ENCODE results near the gene PPIL6. TPM values are rescaled to one million over a fixed set of nuclear protein-coding genes. Genes with fewer than 3 reads are reported as not detected.

PPIL6 gene
- total RNA-seq, 3 donors from 2014 or later: 2.6 to 16.5 (median 2.9) TPM

DNA sequence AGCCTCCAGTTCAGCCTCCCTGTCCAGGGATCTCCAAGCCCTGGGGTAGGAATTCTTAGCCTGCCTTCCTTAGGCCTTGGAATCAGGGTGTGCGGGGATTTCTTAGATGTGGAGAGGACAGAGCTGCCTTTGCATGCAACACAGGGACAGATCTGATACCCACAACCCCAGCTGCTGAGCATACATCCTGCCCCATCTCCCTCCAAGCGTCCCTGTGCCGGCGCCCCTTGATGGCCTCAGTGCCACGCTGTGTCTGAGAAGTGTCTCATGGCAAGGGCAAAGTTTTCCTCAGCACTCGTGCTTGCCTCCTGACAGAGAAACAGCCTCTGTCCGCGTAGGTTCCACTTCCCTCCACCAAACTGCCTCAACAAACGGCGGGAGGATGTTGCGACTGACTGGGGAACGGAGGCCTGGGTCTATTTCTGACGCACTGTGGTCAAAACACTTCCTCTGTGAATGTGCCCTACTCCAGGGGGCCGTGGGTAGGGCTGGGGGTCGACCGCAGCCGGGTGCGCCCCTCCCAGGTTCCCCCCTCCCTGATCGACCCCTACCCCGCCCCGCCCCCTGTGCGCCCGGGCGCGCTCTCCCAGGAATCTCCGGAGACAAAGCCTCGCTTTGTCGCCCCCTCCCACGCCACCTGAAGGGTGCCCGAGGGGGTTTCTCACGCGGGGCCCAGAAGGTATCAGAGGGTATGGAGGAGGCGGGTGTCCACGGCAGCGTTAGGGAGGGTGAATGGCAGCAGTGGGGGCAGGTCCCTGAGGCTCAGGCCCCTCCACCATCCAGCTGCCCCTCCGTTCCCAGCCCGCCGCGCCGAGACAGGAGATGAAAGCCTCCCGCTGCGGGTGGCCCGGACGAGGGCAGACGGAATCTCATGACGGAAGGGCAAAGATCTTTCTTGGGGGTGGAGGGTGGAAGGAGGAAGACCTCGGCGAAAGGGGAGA lies 14.3 kb upstream of the PPIL6 start:
- Histone ChIP-seq H3K4me1 (no peaks in the 10 kb centered on the region), H3K27me3 (no peaks in the 10 kb centered on the region), H3K27ac (peak overlapping the region; percentile 69 to 73), H3K9me3 (no peaks in the 10 kb centered on the region), H3K36me3 (no peaks in the 10 kb centered on the region), H3K4me3 (peak overlapping the region; percentile 62 to 82 (median 77))
- intact Hi-C loops (cut with DNase I; ENCODE audit: low total_unique reads): no loop called here
- DNase-seq (ENCODE audit: low spot score in 2 of 2): peak in 1 of 2 donors; percentile 39
- TF ChIP-seq, protein P1, sequence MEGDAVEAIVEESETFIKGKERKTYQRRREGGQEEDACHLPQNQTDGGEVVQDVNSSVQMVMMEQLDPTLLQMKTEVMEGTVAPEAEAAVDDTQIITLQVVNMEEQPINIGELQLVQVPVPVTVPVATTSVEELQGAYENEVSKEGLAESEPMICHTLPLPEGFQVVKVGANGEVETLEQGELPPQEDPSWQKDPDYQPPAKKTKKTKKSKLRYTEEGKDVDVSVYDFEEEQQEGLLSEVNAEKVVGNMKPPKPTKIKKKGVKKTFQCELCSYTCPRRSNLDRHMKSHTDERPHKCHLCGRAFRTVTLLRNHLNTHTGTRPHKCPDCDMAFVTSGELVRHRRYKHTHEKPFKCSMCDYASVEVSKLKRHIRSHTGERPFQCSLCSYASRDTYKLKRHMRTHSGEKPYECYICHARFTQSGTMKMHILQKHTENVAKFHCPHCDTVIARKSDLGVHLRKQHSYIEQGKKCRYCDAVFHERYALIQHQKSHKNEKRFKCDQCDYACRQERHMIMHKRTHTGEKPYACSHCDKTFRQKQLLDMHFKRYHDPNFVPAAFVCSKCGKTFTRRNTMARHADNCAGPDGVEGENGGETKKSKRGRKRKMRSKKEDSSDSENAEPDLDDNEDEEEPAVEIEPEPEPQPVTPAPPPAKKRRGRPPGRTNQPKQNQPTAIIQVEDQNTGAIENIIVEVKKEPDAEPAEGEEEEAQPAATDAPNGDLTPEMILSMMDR (IDR thresholded peaks at IDR 0.05): no peak
- TF ChIP-seq POLR2AphosphoS5 (IDR thresholded peaks at IDR 0.05) (no peak), POLR2A (IDR thresholded peaks at IDR 0.05) (no peak)

DNA sequence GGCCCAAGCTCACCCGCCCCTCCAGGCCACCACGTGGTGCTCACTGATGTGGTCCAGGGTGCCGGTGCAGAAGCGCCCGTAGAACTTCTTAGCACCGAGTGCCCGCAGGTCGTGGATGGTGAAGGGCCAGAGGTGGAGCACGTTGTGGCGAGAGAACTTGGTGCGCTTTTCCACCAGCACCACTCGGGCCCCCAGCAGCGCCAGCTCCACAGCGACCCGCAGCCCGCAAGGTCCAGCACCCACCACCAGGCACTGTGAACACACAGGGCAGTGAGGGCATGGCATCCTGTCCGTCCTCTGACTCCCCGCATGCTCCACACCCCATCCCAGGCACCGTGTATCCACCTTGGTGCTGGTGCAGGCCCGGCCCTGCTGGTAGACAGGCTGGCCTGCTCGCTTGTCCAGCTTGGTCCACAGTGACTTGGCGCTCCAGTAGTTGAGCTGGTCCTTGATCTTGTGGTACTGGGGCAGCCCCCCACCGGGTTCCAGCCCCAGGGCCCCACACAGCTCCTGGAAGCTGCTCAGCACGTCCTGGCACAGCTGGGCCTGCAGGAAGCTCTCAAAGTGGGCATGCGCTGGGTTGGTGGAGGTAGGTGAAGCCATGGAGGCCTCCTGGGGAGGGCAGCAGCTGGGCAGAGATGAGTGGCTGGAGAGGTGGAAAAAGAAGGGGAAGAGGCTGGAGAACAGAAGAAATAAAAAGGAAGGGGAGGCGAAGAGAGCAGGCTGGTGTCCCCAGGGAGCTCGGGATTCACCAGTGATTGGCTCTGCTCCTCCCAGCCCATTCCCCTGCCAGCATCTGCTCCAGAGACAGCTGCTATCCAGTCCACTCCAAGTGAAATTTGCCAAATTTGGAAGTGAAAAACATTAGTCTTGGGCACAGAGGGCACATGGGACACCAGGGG lies 13.4 kb upstream of the PPIL6 start:
- H3K4me1 ChIP-seq: no peaks in the 10 kb centered on the region
- H3K27ac ChIP-seq: peak overlapping the region; percentile 69 to 73
- H3K4me3 ChIP-seq: peak overlapping the region in 2 of 3 donors; percentile 62 to 82
- H3K36me3 ChIP-seq: no peaks in the 10 kb centered on the region
- H3K27me3 ChIP-seq: no peaks in the 10 kb centered on the region
- H3K9me3 ChIP-seq: no peaks in the 10 kb centered on the region
- intact Hi-C loops (cut with DNase I; ENCODE audit: low total_unique reads): no loop called here
- DNase-seq (ENCODE audit: low spot score in 2 of 2): no peak
- TF ChIP-seq POLR2AphosphoS5 (IDR thresholded peaks at IDR 0.05) (no peak), POLR2A (IDR thresholded peaks at IDR 0.05) (no peak)
- TF ChIP-seq, protein P1 (IDR thresholded peaks at IDR 0.05): no peak

DNA sequence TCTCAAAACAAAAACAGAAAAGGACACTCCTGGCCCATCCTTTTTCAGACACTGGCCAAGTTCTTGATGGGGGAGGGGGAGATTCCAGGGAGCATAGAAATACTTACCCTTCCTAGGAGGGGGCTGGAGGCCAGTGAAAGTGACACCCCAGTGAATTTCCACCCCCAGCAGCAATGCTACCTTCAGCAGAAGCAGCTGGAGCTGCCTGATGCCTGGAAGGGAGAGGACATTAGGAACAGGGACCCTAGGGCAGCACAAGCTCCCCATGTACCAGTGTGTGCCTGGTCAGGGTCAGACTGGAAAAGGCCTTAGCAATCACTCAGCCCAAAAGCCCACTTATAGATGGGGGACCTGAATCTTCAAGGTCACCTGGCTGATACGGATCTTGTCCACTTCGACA lies 12.7 kb upstream of the PPIL6 start:
- intact Hi-C loops (cut with DNase I; ENCODE audit: low total_unique reads): no loop called here
- no peaks in the 10 kb centered on the region for H3K36me3 ChIP-seq
- no peak for TF ChIP-seq POLR2AphosphoS5 (IDR thresholded peaks at IDR 0.05)
- no peak for TF ChIP-seq POLR2A (IDR thresholded peaks at IDR 0.05)
- TF ChIP-seq, protein P1 (IDR thresholded peaks at IDR 0.05): no peak
- H3K9me3 ChIP-seq: no peaks in the 10 kb centered on the region
- H3K4me3 ChIP-seq: no peak overlapping the region
- H3K27me3 ChIP-seq: no peaks in the 10 kb centered on the region
- DNase-seq (ENCODE audit: low spot score in 2 of 2): no peak
- no peaks in the 10 kb centered on the region for H3K4me1 ChIP-seq
- H3K27ac ChIP-seq: no peak overlapping the region

DNA sequence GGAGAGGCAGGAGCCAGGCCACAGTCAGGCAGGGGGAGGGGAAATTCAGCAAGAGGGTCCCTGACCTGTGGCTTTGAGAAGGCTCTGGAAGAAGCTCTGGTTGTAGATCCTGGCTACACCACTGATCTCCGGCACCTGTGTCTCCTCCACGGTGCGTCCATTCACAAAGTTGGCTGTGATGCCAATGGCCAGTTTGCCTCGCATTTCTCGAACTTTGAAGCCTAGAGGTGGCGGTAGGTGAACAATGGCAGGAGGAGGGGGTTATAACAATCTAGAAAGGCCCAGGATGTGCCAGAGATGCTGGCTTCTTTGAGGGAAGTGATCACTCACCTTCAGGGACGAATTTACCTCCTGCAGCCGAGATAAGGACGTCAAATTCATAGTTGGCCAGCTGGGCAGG lies 11.8 kb upstream of the PPIL6 start:
- no peak for DNase-seq (ENCODE audit: low spot score in 2 of 2)
- H3K36me3 ChIP-seq: no peaks in the 10 kb centered on the region
- intact Hi-C loops (cut with DNase I; ENCODE audit: low total_unique reads): no loop called here

More for the DNA sequence above, 11.8 kb upstream of the PPIL6 start:
- no peaks in the 10 kb centered on the region for H3K9me3 ChIP-seq
- no peaks in the 10 kb centered on the region for H3K4me1 ChIP-seq
- no peak overlapping the region for H3K27ac ChIP-seq
- no peak overlapping the region for H3K4me3 ChIP-seq
- H3K27me3 ChIP-seq: no peaks in the 10 kb centered on the region
- TF ChIP-seq, protein P1 (IDR thresholded peaks at IDR 0.05): no peak
- TF ChIP-seq POLR2AphosphoS5 (IDR thresholded peaks at IDR 0.05): no peak
- no peak for TF ChIP-seq POLR2A (IDR thresholded peaks at IDR 0.05)
